GM19043 (cell line): ENCODE results near the gene PRADC1.
"Not testable (repeated sequence)": the region's sequence is repeated elsewhere in the genome, so short reads cannot be mapped to it uniquely, and the experiment has no call there.

Source experiments
- ATAC-seq: cut with Tn5 transposase; IDR thresholded peaks from one replicate; pipeline ENCODE4 v1.9.1; 2021; ENCODE audit warnings: low read depth; ENCODE audit not compliant: unreplicated experiment

The PRADC1 gene

DNA sequence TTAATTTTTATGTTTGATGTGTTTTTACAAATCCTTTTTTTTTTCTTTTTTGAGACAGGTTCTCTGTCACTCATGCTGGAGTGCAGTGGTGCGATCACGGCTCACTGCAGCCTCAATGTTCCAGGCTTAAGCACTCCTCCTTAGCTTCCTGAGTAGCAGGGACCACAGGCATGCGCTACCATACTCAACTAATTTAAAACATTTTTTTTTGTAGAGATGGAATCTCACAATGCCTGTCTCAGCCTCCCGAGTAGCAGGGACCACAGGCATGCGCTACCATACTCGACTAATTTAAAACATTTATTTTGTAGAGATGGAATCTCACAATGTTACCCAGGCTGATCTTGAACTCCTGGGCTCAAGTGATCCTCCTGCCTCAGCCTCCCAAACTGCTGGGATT, 27.4 kb downstream of the PRADC1 start:
- ATAC-seq = no peak

DNA sequence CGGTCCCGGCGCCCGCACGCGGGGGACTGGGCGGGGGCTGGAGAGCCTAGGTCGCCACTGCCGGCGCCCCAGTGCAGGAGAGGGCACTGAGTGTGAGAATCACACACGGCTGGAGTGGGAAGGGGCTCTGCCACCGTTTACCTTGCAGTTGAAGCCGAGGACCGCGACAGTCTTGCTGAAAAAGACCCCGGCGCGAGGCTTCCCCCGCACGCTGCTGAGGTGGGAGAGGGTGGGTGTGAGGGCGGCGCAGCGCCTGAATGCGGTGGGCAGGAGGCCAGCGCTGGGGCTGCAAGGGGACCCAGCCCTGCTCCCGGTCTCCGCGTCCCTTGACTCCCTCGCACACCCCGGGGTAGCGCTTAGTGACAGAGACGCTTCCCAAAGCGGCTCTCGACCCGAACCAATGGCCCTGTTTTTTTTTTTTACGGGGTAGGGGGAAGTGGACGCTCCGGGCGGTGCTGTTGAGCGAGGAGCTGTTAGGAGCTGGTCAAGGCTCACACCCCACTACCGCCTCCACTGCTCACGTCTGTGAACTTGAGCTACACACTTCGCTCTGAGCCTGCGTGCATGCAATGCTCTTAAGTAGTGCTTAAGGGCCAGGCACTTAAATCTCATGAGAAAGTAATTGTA, 29.9 kb downstream of the PRADC1 start:
- ATAC-seq = no peak

DNA sequence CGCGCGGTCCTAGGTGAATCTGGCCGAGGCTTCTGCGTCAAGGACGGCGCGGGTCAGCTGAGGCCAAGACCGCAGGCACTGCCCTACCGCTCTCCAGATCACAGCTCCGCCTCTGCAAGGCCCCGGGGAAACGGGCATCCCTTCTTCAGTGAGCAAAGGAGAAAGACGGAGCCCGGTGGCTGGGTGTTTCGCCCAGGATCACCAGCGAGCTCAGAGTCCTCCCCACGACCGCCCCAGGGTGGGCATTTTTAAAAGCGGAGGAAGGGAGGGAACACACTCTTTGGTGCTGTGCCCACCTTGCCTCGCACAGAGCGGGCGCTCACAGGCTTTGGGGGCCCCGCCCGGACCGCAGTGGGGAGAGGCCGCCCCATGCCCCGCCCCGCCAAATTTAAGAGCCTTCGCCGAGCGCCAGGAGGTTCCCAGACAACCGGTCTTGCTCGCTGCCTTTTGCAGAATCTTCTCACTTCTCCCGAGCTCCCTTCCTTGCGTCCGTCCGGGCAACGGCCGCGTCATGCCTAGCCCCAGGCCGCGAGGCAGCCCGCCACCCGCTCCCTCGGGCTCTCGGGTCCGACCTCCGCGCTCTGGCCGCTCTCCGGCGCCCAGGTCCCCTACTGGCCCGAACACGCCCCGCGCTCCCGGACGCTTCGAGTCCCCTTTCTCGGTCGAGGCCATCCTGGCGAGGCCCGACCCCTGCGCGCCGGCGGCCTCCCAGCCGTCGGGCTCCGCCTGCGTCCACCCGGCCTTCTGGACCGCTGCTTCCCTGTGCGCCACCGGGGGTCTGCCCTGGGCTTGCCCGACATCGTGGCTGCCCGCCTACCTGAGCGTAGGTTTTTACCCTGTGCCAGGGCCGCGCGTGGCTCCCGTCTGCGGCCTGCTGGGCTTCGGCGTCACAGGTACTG, 30.6 kb downstream of the PRADC1 start, which contains the start of gene NOTO:
TSS of gene NOTO (plus strand) at position 419 of the 899 bp plus-strand sequence. CDS start at position 512, 93 bp downstream.
- ATAC-seq = no peak

GRCh38 chr2:73200281-73200680, 32.8 kb downstream of the PRADC1 start:
- not testable (repeated sequence) for ATAC-seq

- ATAC-seq = no peak
Observed at GRCh38 chr2:73197579-73197978, 35.5 kb downstream of the PRADC1 start.

- ATAC-seq = no peak
Observed at GRCh38 chr2:73187549-73187948, 45.5 kb downstream of the PRADC1 start.

- ATAC-seq = no peak
Observed at GRCh38 chr2:73185965-73186364, 47.1 kb downstream of the PRADC1 start.
